Osteoblast (primary cell): ENCODE data around the gene HDAC8. TPM values are rescaled to one million over a fixed set of nuclear protein-coding genes. Genes with fewer than 3 reads are reported as not detected.
A peak's percentile ranks its signal among the peaks of the same experiment; 100 is the strongest.

Experiments used
- DNase-seq: peaks from one replicate; pipeline ENCODE4 v3.0.0; 2011; ENCODE audit warnings: low spot score, mixed read lengths; ENCODE audit not compliant: insufficient read length; ENCODE audit errors: missing footprints
- H2AFZ ChIP-seq: 2 replicates; pipeline ENCODE4 v1.6.0; 2011; ENCODE audit warnings: mild to moderate bottlenecking, low read length
- H3K27ac ChIP-seq: 2 replicates; pipeline ENCODE4 v1.5.1; 2011; ENCODE audit warnings: mild to moderate bottlenecking, low read depth, low read length, moderate library complexity
- H3K27me3 ChIP-seq: 2 replicates; pipeline ENCODE4 v1.6.0; 2012; ENCODE audit warnings: mild to moderate bottlenecking, control low read depth, inconsistent platforms, low read length, moderate library complexity; ENCODE audit not compliant: insufficient read depth
- H3K36me3 ChIP-seq: 2 replicates; pipeline ENCODE4 v1.5.1; 2011; ENCODE audit warnings: mild to moderate bottlenecking, low read length, control low read depth, moderate library complexity; ENCODE audit not compliant: insufficient read depth
- H3K4me1 ChIP-seq: 2 replicates; pipeline ENCODE4 v1.5.1; 2011; ENCODE audit warnings: mild to moderate bottlenecking, low read length, control low read depth, moderate library complexity; ENCODE audit not compliant: insufficient read depth
- H3K4me2 ChIP-seq: 2 replicates; pipeline ENCODE4 v1.6.0; 2011; ENCODE audit warnings: mild to moderate bottlenecking, low read length; ENCODE audit not compliant: insufficient read depth
- H3K4me3 ChIP-seq: fragments of 200-600 bp; sonication (generic); 3 replicates; pipeline ENCODE4 v1.5.1; 2012; ENCODE audit warnings: mild to moderate bottlenecking, low read length, inconsistent platforms; ENCODE audit not compliant: insufficient read depth
- H3K79me2 ChIP-seq: 2 replicates; pipeline ENCODE4 v1.6.0; 2012; ENCODE audit warnings: mild to moderate bottlenecking, low read length, control low read depth, inconsistent platforms; ENCODE audit not compliant: insufficient read depth
- H3K9me3 ChIP-seq: 2 replicates; pipeline ENCODE4 v1.5.1; 2011; ENCODE audit warnings: low read depth, low read length, control low read depth
- H4K20me1 ChIP-seq: 2 replicates; pipeline ENCODE4 v1.6.0; 2012; ENCODE audit warnings: mild to moderate bottlenecking, low read length, control low read depth; ENCODE audit not compliant: insufficient read depth
- total RNA-seq: library from RNA; depleted of rRNA; stranded (reverse); fragments of >200 nt; gene quantifications from 2 replicates; pipeline ENCODE4 v1.2.3, GENCODE V29; 2012
- TF ChIP-seq, protein P1 (sequence below): IDR thresholded peaks from 2 replicates; pipeline ENCODE4 v1.5.1; 2011; ENCODE audit warnings: mild to moderate bottlenecking, low read depth, low read length, moderate library complexity; ENCODE audit errors: extremely low read depth

HDAC8 gene
- total RNA-seq, 1 donor, result 24.6 TPM

DNA sequence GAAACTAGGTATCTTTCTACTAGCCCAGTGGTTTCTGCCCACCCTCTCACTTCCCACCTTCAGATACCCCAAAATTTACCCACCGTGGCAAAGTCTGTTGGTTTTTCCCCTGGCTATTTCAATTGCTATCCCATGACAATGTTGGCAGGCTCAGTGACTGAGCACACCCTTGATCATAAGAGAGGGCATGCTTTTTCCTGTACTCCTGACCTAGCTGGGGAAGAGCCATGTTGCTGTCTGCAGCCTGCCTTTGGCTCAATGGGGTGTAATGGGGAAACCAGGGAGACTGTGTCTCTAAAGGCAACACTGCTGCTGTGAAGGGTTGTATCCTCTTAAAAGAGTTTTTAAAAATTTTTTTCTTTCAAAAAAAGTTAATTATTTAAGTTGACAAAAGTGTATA, 176.5 kb downstream of the HDAC8 start:
- DNase-seq, result no peak
- Histone ChIP-seq H3K4me3 (no peak overlapping the region), H4K20me1 (no peaks in the 10 kb centered on the region), H3K36me3 (no peaks in the 10 kb centered on the region), H3K27ac (no peak overlapping the region), H3K4me2 (no peak overlapping the region), H3K27me3 (peaks cover 24% of the 10 kb centered on the region), H3K4me1 (peaks cover 30% of the 10 kb centered on the region), H3K9me3 (no peaks in the 10 kb centered on the region), H3K79me2 (no peaks in the 10 kb centered on the region), H2AFZ (no peak overlapping the region)
- TF ChIP-seq, protein P1, sequence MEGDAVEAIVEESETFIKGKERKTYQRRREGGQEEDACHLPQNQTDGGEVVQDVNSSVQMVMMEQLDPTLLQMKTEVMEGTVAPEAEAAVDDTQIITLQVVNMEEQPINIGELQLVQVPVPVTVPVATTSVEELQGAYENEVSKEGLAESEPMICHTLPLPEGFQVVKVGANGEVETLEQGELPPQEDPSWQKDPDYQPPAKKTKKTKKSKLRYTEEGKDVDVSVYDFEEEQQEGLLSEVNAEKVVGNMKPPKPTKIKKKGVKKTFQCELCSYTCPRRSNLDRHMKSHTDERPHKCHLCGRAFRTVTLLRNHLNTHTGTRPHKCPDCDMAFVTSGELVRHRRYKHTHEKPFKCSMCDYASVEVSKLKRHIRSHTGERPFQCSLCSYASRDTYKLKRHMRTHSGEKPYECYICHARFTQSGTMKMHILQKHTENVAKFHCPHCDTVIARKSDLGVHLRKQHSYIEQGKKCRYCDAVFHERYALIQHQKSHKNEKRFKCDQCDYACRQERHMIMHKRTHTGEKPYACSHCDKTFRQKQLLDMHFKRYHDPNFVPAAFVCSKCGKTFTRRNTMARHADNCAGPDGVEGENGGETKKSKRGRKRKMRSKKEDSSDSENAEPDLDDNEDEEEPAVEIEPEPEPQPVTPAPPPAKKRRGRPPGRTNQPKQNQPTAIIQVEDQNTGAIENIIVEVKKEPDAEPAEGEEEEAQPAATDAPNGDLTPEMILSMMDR, result no peak

DNA sequence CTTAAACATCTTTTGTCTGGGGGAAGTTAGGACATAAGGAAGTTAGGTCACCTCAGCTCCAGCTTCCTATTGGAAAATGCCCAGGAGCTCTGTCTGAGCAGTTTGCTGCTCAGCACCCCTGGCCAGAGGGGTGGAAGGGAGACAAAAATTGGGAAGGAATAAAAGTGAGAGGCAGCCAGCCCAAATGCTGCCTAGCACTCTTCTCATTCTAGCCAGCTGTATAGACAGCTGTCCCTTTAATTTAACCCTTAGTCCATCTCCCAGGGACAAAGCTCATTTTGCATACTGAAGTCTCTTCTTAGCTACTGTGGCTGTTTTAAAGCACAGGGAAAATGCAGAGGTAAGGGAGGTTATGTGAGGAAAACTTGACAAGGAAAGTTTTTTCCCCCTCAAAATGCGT, 177.4 kb downstream of the HDAC8 start:
- no peak for DNase-seq
- H3K9me3 ChIP-seq, result no peaks in the 10 kb centered on the region
- H2AFZ ChIP-seq, result no peak overlapping the region
- TF ChIP-seq, protein P1, result no peak
- H3K27me3 ChIP-seq, result peaks cover 20% of the 10 kb centered on the region
- H3K79me2 ChIP-seq, result no peaks in the 10 kb centered on the region
- H3K36me3 ChIP-seq, result no peaks in the 10 kb centered on the region
- H3K27ac ChIP-seq, result peak overlapping the region; percentile 9
- H3K4me3 ChIP-seq, result no peak overlapping the region
- H3K4me1 ChIP-seq, result peaks cover 30% of the 10 kb centered on the region
- peak overlapping the region; percentile 39 for H3K4me2 ChIP-seq
- H4K20me1 ChIP-seq, result no peaks in the 10 kb centered on the region

DNA sequence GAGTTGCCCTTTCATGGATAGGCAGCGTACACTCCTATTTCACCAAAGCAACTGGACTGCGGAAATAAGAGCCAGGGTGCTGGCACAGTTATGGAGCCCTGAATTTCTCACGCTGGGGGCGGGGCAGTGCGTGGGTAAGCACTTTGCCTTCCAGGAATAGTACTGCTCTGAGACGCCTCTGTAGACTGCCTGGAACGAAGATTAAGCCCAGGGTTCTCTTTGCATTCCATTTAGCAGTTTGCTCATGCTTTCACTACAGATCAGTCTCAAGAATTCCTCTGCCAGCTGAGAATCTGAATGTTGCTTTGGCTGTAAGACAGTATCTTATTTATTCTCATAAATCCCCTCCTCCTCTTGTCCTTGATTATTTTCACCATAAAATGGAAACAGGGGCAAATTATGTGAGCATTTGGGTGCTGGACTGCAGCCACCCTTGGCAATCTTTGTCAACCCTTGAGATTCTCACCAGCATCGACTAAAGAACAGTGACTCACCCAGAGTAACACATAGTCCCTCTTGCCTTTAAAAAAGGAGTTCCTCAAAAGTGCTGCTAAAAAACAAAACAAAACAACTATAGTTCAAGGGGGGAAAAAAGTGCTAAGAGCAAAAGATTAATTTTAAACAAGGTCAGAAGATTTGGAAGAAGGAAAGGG, 178.0 kb downstream of the HDAC8 start:
- peaks cover 19% of the 10 kb centered on the region for H3K27me3 ChIP-seq
- TF ChIP-seq, protein P1, result no peak
- H3K79me2 ChIP-seq, result no peaks in the 10 kb centered on the region
- no peak overlapping the region for H3K4me3 ChIP-seq
- H3K27ac ChIP-seq, result peak overlapping the region; percentile 9
- peak; percentile 25 for DNase-seq
- no peak overlapping the region for H2AFZ ChIP-seq
- H3K36me3 ChIP-seq, result no peaks in the 10 kb centered on the region
- H3K4me2 ChIP-seq, result peak overlapping the region; percentile 39
- peaks cover 30% of the 10 kb centered on the region for H3K4me1 ChIP-seq
- no peaks in the 10 kb centered on the region for H4K20me1 ChIP-seq
- H3K9me3 ChIP-seq, result no peaks in the 10 kb centered on the region

DNA sequence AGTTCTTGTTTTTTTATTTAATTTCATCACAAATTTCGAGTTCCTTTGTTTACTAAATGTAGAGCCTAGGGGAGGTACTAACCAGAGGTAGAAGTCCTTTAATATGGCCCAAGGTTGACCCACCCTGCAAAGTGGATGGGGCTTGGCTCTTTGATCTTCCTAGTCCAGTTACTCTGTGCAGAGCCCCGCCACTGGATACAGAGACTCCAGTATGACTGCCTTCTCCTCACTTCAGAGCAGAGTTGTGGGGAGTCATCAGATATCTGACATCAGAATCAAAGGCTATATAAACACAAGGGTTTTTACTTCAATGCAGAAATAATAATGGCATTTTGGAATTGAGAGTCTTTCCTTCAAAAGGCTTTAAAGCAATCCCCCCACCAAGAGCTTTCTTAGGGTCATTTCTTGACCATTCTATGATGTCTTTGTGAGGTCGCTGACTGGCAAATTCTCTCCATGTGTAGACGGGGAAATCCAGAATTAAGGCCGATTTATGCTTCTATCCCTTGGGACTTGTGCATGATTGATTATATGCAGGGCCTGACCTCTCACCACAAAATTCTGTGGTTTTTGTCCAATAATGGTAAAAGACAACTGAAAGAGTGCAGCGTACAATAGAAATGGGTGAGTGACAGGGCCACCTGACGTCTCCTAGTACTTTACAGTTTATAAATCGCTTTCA, 178.7 kb downstream of the HDAC8 start:
- Histone ChIP-seq H3K27ac (peak overlapping the region; percentile 9), H2AFZ (no peak overlapping the region), H3K27me3 (peaks cover 19% of the 10 kb centered on the region), H3K9me3 (no peaks in the 10 kb centered on the region), H3K4me2 (peak overlapping the region; percentile 39), H3K79me2 (no peaks in the 10 kb centered on the region), H3K4me1 (peaks cover 30% of the 10 kb centered on the region), H4K20me1 (no peaks in the 10 kb centered on the region), H3K36me3 (no peaks in the 10 kb centered on the region), H3K4me3 (no peak overlapping the region)
- TF ChIP-seq, protein P1, result no peak
- no peak for DNase-seq
